ENCODE data around the gene RAB36.

DNA sequence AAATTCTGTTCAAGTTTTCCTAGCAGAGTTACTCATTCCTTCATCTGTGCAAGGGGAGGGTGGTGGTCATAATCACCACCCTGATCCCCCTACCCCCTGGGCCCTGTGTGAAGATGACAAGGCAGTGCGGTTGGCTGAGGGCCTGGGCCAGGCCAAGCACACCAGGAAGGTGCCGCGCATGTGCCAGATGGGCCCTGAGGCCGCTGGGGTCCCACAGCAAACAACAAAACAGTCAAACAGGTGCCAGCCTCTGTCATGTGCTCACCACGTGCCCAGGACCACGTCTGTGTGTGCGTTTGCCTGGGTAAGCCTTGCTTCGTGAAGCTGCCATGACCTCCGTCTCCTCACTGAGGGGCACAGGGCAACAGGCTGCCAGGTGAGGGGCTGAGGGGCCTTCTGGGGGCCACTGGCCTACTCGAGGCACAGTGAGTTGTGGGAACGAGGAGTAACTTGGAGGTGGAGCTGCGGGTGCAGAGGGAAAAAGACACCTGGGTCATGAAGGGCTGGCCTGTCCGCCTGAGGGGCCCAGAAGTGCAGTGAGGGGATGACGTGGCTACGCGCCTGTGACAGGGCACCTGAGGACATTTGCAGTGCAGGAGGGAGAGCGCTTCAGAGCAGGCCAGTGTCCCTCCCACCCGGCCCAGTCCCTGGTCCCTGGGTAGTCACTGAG is 29.3 kb upstream of the RAB36 start:
- TF ChIP-seq POLR2AphosphoS5 (IDR thresholded peaks at IDR 0.05; ENCODE audit: low read depth, low read length) = no peak
- TF ChIP-seq SIN3A (IDR thresholded peaks at IDR 0.05; ENCODE audit: borderline replicate concordance, insufficient read depth, low read length) = no peak
- TF ChIP-seq, protein P1, sequence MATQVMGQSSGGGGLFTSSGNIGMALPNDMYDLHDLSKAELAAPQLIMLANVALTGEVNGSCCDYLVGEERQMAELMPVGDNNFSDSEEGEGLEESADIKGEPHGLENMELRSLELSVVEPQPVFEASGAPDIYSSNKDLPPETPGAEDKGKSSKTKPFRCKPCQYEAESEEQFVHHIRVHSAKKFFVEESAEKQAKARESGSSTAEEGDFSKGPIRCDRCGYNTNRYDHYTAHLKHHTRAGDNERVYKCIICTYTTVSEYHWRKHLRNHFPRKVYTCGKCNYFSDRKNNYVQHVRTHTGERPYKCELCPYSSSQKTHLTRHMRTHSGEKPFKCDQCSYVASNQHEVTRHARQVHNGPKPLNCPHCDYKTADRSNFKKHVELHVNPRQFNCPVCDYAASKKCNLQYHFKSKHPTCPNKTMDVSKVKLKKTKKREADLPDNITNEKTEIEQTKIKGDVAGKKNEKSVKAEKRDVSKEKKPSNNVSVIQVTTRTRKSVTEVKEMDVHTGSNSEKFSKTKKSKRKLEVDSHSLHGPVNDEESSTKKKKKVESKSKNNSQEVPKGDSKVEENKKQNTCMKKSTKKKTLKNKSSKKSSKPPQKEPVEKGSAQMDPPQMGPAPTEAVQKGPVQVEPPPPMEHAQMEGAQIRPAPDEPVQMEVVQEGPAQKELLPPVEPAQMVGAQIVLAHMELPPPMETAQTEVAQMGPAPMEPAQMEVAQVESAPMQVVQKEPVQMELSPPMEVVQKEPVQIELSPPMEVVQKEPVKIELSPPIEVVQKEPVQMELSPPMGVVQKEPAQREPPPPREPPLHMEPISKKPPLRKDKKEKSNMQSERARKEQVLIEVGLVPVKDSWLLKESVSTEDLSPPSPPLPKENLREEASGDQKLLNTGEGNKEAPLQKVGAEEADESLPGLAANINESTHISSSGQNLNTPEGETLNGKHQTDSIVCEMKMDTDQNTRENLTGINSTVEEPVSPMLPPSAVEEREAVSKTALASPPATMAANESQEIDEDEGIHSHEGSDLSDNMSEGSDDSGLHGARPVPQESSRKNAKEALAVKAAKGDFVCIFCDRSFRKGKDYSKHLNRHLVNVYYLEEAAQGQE (IDR thresholded peaks at IDR 0.05; ENCODE audit: insufficient read depth in 1 of 2, low read depth in 2 of 2, low read length in 2 of 2) = no peak

All from PFSK-1 (cell line).